Epithelial cell of proximal tubule (primary cell): ENCODE data around the gene GNAI1. TPM values are rescaled to one million over a fixed set of nuclear protein-coding genes. Genes with fewer than 3 reads are reported as not detected.

Experiments used
- DNase-seq: peaks from one replicate; pipeline ENCODE4 v3.0.0-alpha.2; 2011; ENCODE audit warnings: low read depth
- H3K4me3 ChIP-seq: 2 replicates; pipeline ENCODE4 v1.5.1; 2011; ENCODE audit warnings: low read depth, mild to moderate bottlenecking, low read length
- total RNA-seq: library from RNA; depleted of rRNA; stranded (reverse); fragments of >200 nt; gene quantifications from 2 replicates; pipeline ENCODE4 v1.2.3, GENCODE V29; 2015
- TF ChIP-seq, protein P1 (sequence below): conservative IDR thresholded peaks from 2 replicates; pipeline ENCODE4 v1.5.1; 2012; ENCODE audit warnings: low read depth, mild to moderate bottlenecking, low read length

The GNAI1 gene
- total RNA-seq, 1 donor from 2014 or later, result 30.0 TPM

DNA sequence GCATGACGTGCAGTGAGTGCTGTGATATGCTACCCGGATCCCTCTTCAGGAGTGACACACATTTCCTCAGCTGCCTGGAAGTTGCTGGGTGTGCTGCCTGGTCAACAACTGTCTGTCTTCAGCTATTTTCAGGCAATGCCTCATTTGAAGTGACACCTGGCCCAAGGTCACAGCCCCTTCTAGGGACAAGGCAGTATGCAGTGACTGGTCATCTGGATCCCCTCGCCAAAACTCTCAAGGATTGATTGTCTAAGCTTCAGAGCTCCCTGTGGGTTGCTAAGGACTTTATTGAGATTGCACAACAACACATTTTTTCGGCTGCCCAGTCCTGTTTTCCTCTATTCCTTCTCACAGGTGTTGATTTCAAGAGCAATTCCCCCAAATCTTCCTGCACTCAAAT is 108.8 kb downstream of the GNAI1 start:
- no peak for DNase-seq
- TF ChIP-seq, protein P1, sequence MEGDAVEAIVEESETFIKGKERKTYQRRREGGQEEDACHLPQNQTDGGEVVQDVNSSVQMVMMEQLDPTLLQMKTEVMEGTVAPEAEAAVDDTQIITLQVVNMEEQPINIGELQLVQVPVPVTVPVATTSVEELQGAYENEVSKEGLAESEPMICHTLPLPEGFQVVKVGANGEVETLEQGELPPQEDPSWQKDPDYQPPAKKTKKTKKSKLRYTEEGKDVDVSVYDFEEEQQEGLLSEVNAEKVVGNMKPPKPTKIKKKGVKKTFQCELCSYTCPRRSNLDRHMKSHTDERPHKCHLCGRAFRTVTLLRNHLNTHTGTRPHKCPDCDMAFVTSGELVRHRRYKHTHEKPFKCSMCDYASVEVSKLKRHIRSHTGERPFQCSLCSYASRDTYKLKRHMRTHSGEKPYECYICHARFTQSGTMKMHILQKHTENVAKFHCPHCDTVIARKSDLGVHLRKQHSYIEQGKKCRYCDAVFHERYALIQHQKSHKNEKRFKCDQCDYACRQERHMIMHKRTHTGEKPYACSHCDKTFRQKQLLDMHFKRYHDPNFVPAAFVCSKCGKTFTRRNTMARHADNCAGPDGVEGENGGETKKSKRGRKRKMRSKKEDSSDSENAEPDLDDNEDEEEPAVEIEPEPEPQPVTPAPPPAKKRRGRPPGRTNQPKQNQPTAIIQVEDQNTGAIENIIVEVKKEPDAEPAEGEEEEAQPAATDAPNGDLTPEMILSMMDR, result no peak
- no peak overlapping the region for H3K4me3 ChIP-seq

DNA sequence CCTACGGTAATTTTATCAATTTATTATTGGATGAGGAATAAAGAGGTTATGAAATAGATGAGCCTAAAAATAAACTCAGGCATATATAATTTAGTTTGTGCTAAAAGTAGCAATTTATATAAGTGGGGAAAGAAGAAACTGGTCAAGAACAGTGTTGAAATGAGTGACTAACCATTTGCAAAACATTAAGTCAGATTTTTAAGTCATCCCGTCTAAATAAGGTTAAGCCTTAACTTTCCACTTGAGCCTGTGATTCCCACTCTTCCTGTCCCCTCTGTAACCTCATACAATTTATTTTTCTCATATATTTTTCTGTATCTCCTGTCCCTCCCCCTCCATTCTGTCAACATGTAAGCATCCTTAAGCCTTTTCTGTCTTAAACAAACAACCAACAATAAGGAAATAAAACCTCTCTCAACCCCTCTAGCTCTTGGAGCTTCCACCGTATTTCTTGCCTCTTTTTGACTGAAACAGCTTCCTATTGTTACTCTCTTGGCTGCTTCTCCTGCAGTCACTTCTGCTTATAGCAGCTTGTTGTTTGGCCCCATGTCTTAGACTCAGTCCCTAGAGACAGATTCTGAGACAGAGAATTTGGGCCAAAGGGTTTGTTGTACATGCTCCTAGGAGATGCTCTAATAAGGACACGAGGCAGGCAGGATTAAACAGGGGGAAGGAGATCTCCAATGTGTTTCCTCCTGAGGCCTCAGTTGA is 109.7 kb downstream of the GNAI1 start:
- TF ChIP-seq, protein P1, result no peak
- H3K4me3 ChIP-seq, result no peak overlapping the region
- no peak for DNase-seq

DNA sequence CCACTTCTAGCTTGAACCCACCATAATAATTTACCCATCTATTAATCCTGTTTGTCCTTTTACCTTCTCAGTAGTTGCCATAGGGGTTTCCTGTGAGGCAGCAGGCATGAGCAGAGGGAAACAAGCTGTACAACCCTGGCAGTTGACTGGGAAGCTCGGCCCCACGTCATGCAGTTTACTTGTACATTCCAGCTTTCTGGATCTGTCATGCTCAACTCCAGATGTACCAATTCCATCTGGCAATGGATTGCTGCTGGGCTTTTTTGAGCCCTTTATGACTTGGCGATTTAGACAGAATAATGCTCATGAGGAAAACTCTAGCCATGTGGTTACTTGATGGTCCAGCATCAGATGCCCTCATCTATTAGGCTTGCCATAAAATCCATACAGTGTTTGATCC is 112.5 kb downstream of the GNAI1 start:
- TF ChIP-seq, protein P1, result no peak
- DNase-seq, result no peak
- no peak overlapping the region for H3K4me3 ChIP-seq

DNA sequence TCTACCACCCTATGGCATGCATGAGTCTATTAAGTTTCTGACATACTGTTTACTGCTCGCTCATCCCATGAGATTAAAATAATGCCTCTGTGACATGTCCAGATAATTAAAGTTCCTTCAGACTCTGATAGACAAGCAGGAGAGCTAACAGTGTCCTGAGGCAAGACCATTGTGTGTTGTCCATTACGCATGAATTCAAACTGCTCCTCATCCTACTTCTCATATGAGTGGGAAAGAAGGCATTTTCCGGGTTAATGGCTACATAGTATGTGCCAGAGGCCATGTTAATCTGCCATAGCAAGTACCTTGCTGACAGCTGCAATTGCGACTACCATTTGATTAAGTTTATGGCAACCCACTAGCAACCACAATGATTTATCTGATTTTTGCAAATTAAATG is 113.3 kb downstream of the GNAI1 start:
- TF ChIP-seq, protein P1, result no peak
- no peak for DNase-seq
- no peak overlapping the region for H3K4me3 ChIP-seq

DNA sequence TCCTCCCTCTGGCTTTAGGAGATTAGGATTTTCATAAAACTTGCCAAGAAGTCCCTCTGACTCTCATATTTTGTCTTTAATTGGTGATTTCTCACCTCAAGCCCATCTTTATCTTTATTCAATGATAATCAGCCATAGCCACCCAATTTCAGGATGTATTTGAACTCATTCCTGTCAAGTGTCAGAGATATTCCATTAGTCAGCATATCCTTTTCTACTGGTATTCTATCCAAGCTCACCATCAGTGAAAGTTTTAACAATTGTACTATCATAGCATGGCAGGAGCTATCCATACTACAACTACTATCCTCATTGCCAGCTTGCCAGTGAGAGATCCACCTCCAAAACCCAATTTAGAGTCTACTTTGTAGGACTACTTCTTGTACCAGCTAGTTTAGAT is 114.6 kb downstream of the GNAI1 start:
- no peak overlapping the region for H3K4me3 ChIP-seq
- TF ChIP-seq, protein P1, result no peak
- no peak for DNase-seq

DNA sequence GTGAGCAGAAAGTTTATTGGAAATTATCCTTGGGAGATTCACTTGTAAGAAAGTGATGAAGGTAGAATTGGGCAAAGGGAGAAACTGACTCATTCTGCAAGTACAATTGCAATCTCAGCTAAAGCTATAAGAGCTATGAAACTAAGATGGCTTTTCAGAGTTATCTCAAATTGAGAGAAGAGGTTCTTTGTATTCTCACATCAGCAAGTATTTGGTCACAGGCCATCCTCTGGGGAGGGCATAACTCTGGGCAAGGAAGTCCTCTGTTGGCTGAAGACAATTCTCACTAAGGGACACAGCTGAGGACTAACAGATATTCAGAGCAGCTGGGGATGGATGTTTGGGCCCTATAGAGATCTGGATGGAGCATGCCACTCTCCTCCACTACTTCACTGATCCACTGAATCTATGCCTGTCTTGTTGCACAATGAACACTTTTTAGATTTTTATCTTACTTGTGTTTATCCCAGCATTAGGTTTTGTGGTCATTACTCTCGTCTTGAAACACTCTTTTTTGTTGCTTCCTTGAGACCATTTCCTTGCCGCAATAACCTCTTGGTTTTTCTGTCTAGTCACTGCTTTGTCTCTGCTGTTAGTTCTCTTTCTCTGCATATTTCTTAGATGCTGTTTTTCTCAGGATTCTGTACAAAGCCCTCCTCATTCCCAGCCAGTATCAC is 115.1 kb downstream of the GNAI1 start:
- TF ChIP-seq, protein P1, result no peak
- no peak overlapping the region for H3K4me3 ChIP-seq
- DNase-seq, result no peak

DNA sequence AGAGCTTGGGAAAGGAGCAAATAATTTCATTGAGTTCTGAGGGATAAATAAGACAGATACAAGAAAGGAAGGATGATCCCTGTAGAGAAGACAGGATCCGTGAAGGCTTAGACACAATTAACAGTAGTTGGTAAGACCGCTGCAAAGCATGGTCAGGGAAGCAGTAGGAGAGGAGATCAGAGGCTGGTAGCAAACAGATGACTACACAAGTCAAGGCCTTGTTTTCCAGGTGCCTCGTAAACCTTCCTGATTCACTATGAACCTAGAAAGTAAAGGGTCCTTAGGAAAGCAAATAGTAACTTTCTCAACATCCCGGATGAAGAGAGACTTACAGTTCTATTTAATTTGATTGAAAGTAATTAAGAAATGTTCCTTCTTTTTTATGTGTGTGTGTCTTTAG is 118.6 kb downstream of the GNAI1 start:
- no peak overlapping the region for H3K4me3 ChIP-seq
- DNase-seq, result no peak
- TF ChIP-seq, protein P1, result no peak
